GM18868 (cell line): ENCODE results near the gene ASTL.

Experiments used
- ATAC-seq: cut with Tn5 transposase; IDR thresholded peaks from one replicate; pipeline ENCODE4 v1.9.1; 2021; ENCODE audit warnings: mild to moderate bottlenecking, moderate library complexity; ENCODE audit not compliant: unreplicated experiment

Gene ASTL

GRCh38 chr2:96159084-96159830 is 21.0 kb upstream of the ASTL start:
- no peak for ATAC-seq

GRCh38 chr2:96158554-96158940 is 20.2 kb upstream of the ASTL start:
- no peak for ATAC-seq

GRCh38 chr2:96157649-96158553 is 19.6 kb upstream of the ASTL start:
- ATAC-seq: peak; percentile 71

GRCh38 chr2:96156926-96157648 is 18.8 kb upstream of the ASTL start:
- ATAC-seq: peak; percentile 31

- ATAC-seq: no peak
Observed at GRCh38 chr2:96156011-96156820, 17.9 kb upstream of the ASTL start.

- ATAC-seq: no peak
Observed at GRCh38 chr2:96154506-96155380, 16.4 kb upstream of the ASTL start.

GRCh38 chr2:96153991-96154431 is 15.7 kb upstream of the ASTL start:
- ATAC-seq: no peak

- no peak for ATAC-seq
Observed at GRCh38 chr2:96153291-96153713, 15.0 kb upstream of the ASTL start.

- ATAC-seq: no peak
Observed at GRCh38 chr2:96152304-96153161, 14.2 kb upstream of the ASTL start.

- no peak for ATAC-seq
Observed at GRCh38 chr2:96151595-96152303, 13.4 kb upstream of the ASTL start.

- ATAC-seq: no peak
Observed at GRCh38 chr2:96150791-96151594, 12.7 kb upstream of the ASTL start.

GRCh38 chr2:96150007-96150640 is 11.8 kb upstream of the ASTL start:
- no peak for ATAC-seq

- peak; percentile 43 for ATAC-seq
Observed at GRCh38 chr2:96148410-96149217, 10.3 kb upstream of the ASTL start.

- no peak for ATAC-seq
Observed at GRCh38 chr2:96147593-96148201, 9.4 kb upstream of the ASTL start.

- no peak for ATAC-seq
Observed at GRCh38 chr2:96146881-96147592, 8.7 kb upstream of the ASTL start.
